Peyer's patch (tissue), 4 donors: Measurements from ENCODE around the gene RNF17.
"Not testable (repeated sequence)": the region's sequence is repeated elsewhere in the genome, so short reads cannot be mapped to it uniquely, and the experiment has no call there.

Experiments used
- CTCF ChIP-seq, 6 experiments: fragments of 450-650 bp in 4 of 6; fragments of 200-600 bp in 2 of 6; sonication (generic) in 1 of 6; IDR thresholded peaks; one replicate each; pipeline ENCODE4 v1.5.1; 2017 to 2019; ENCODE audit warnings: antibody characterized with exemption in 6 of 6, mild to moderate bottlenecking in 3 of 6, moderate library complexity in 1 of 6
- POLR2A ChIP-seq, 2 donors: fragments of 450-650 bp; IDR thresholded peaks; one replicate each; pipeline ENCODE4 v1.5.1; 2017; ENCODE audit warnings: antibody characterized with exemption in 2 of 2, mild to moderate bottlenecking in 2 of 2, moderate library complexity in 2 of 2

- not testable (repeated sequence) for TF ChIP-seq CTCF, POLR2A (IDR thresholded peaks at IDR 0.05)
Observed at GRCh38 chr13:24837528-24837927, 73.6 kb downstream of the RNF17 start.
